HG02884 (cell line): ENCODE results near the gene CCL19.
"Not testable (repeated sequence)": the region's sequence is repeated elsewhere in the genome, so short reads cannot be mapped to it uniquely, and the experiment has no call there.

Source experiments
- ATAC-seq: cut with Tn5 transposase; IDR thresholded peaks from one replicate; pipeline ENCODE4 v1.9.1; 2021; ENCODE audit warnings: mild to moderate bottlenecking, moderate library complexity; ENCODE audit not compliant: unreplicated experiment

CCL19 gene

DNA sequence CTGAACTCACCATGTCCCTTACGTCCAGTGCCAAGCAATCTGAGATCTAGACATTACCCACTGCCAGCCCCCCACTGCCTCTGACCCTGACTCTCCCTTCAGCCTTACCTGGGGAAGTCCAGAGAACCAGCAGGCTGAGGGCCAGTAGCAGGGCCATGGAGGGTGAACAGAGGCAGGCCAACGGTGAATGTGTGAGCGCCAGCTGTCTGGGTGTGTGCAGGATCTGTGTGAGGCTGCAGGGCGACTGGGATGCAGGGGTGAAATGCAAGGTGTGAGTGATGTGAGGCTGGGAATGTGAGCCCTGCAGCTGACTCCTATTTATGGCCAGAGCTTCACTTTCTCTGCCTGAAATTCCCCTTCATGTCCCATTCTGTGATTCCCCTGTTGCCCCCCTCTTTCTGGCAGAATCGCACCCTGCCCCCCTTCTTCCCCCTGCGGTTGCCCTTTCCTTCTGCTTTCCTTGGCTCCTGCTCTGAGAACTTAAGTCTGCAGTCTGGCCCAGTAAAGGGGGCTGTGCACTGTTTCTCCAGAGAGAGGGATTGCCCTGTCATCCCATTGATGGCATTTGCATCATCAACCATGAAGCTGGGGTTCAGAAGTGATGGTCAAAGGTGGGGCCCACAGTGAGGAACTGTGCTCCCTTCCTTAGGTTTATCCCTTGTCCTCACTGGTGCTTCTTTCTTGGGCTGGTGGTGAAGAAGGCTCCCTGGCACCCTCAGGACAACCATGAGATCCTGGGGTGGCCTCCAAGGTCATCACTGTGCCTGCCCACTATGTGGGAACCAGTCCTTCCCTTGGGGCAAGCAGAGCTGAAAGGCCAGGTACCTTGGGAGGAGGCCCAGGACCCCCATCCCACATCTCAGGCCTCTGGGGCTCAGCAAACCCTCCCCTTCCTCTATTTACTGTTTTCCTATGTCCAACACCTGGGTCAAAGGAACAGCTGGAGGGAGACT lies at the start of gene CCL19:
CCL19 (minus strand) TSS at position 294 of the 953 bp plus-strand sequence; CDS start at position 157, 137 bp downstream.
- ATAC-seq: no peak

DNA sequence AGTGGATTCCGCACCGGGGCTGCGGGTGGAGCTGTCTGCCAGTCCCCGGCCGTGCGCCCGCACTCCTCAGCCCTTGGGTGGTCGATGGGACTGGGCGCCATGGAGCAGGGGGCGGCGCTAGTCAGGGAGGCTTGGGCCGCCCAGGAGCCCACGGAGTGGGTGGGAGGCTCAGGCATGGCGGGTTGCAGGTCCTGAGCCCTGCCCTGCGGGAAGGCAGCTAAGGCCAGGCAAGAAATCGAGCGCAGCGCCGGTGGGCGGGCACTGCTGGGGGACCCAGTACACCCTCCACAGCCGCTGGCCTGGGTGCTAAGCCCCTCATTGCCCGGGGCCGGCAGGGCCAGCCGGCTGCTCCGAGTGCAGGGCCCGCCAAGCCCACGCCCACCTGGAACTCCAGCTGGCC lies 49.1 kb upstream of the CCL19 start:
- not testable (repeated sequence) for ATAC-seq

DNA sequence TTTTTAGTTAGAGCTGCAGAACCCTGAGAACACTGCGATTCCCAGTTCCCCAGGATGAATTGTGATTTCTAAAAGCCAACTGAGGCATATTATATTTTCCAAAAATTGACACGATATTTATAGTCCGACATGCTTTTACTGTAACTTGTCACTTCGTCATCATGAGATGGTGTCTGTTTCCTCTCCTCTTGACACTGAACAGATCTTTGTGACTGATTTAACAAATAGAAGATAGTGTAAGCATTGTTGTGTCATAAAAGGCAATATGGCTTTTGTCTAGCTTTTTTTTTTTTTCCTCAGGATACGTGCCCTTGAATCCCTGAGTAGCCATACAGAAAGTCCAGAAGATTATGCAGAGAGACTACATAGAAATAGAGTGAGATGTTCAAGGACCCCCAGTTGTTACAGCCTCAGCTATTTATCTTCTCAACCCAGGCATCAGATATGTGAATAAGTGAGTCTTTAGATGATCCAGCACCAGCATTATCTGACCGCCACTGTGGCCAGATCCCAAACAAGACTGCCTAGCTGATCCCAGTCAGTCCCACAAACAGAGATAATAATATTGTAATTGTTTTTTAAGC lies 46.7 kb upstream of the CCL19 start:
- no peak for ATAC-seq

DNA sequence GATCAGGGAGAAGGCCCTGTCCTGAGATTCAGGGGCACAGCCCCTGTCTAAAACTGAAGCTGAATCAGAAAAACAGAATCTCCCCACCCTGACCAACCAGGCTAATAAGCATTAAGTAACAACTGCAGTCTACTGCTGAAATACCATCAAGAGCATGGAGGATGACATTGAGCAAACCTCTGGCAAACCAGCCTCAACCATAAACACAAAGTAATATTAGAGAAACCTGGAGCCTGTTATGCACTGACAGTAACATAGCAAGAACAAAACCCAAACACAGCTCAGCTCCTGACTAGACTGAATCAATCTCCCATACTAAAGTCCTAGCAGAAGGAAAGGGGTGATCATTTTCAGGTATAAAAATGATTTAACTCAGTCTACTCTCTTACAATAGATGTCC lies 43.6 kb upstream of the CCL19 start:
- no peak for ATAC-seq

DNA sequence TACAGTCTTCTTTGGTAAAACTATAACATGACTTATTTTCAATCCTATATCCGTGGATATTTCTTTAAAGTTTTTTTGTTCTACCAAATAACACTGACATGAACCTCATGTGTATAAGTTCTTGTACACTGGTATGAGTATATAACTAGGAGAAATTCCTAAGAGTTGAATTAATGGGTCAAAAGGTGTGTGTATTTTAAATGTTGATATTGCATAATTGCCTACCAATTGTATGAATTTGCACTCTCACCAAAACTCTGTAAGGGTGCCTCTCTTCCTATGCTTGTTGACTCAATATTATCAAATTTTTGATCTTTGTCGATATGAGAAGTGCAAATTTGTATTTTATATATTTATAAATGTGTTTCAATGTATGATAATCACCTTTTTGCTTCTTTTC lies 41.8 kb upstream of the CCL19 start:
- ATAC-seq: no peak

DNA sequence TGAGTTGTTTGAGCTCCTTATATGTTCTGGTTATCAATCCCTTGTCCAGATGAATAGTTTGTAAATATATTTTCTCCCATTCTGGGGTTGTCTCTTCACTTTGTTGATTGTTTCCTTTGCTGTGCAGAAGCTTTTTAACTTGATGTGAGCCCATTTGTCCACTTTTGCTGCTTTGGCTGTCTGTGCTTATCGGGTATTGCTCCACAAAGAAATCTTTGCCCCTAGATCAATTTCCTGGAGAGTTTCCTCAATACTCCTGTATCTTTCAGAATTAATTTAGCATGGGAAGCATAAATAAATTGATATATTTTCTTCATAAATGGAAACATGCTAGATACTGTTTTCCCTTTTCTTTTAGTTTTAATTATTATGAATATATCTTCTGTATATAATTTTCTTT lies 41.4 kb upstream of the CCL19 start:
- no peak for ATAC-seq

DNA sequence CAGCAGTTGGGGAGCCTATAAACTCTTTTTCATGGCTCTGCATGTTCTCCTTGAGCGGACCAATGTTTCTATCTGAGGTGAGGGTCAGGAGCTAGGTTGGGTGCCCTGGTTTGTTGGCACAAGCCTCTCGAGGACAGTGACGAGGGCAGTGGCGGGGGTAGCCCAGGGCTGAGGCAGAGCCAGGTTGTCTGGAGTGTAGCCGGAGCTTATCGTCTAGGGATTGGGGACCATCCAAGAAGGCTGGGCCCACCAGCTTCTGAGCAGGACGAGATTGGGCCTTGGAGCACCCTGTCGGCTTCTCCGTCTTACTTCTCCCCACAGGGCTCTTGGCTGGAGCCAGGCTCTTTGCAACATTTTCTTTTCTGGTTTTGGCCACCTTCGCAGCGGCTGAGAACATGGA lies 32.1 kb upstream of the CCL19 start:
- ATAC-seq: no peak

DNA sequence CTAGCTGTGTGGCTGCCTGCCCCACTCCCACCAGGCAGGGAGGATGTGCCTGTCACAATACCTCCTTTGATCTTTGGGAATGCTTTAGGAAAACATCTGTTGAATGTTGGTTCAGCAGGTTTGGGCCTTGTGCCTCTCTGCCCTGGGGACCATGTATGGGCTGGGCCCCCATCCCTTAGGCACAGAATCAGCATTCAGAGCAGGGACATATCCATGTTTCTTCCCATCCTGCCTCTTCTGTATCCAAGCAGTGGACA lies 28.6 kb upstream of the CCL19 start:
- not testable (repeated sequence) for ATAC-seq

DNA sequence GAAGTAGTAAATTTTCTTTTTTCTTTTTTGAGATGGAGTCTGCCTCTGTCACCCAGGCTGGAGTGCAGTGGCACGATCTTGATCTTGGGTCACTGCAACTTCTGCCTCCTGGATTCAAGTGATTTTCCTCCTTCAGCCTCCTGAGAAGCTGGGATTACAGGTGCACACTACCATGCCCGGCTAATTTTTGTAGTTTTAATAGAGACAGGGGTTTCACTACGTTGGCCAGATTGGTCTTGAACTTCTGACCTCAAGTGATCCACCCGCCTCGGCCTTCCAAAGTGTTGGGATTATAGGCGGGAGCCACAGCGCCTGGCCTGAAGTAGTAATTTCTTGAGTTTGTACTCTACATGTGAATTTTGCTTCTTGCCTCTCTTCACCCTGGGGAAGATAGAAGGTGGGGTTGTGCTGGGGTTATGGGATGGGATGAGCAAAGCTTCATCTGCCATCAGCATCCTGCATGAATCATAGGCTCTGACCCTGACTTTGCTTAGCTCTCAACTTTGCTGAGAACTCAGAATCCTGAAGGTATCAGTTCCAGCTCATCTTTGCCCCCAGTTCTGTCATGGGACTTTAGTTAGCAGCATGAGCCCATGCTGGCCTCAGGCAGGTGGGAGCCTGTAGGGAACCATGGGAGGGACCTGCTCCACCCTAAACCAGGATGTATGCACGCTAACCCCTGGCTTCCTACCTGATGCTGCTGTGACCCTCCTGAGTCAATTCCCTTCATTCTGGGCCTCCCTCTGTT lies 28.1 kb upstream of the CCL19 start:
- no peak for ATAC-seq

DNA sequence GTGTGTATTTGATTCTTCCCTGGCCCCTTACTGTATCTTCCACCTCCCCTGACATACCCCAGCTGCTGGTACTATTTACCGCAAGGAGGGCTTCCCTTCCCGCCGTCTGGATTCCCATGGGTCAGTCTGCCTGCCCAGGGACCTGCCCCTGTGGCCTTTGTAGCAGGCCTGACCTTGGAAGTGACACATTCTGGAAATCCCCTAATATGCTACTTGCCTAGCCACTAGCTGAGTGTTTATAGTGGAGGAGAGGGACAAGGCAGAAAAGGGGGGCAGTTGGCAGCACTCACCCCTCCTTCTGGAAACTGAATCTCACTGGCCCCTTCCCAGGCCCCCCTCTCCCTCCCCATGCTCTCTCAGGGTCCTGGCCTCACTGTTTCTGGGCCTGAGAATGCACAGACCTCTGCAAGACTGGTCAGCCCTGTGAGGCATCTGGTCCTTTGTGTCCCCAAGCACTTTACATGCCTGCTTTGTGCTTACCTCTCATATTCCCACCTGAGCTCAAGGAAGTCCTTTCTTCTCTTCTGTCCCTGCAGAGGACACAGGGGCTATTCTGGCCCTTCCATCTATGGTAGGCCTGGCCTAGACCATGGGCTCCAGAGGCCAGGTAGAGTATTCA lies 27.0 kb upstream of the CCL19 start:
- ATAC-seq: no peak

DNA sequence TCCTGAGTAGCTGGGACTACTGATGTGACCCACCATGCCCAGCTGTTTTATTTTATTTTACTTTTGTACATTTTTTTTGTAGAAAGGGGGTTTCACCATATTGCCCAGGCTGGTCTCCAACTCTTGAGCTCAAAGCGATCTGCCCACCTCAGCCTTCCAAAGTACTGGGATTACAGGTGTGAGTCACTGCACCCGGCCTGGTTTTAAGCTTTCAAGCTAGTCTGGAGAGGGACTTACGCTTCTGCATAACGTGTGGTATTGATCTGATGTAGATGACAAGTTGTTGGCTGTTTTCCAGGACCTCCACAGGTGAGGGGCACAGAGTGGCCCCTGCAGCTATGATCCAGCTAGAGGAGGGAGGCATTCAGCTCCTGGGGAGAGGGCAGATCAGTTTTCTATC lies 25.6 kb upstream of the CCL19 start:
- no peak for ATAC-seq

DNA sequence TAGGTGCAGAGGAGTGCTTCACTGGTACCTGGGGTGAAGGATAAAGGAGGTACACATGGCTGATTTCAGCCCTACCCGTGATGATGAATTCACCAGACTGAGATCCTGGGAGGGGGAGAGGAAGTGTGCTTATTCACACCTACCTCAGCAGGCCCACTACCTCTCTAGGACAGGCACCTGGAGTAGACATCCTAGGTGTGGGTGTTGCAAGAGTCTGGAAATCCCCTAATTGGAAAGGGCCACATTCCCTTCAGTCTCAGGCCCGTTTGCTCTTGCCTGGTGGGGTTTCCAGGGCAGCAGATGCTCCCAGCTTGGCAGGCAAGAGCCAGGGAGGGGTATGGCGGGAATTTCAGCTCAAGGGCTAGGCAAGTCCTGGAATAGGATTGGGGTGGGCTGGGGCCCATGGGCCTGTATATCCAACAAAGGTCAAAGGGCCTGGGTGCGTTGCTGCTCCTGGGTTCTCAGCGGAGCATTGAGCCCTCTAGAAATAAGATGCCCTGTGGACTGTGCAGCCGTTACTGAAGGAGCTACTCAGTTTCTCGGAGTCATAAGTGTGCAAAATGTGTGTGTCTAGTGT lies 24.7 kb upstream of the CCL19 start:
- ATAC-seq: no peak

DNA sequence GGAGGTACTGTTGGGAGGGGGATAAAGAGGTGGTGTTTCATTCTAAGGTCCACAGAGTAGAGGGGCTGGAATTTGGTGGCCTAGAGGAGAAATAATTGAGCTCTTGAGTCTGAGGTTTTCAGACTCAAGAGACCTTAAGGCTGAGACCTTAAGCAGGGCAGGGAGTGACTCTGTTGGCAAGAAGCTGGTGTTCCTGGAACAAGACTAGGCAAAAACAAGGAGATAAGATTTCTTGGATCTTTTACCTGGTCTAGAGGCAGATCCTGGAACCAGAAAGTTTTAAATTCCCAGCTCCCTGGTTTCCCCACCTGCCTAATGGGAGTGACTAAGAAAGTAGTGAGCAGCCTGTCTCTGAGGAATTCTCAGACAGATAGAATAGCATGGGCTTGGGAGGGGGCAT lies 22.9 kb upstream of the CCL19 start:
- no peak for ATAC-seq

DNA sequence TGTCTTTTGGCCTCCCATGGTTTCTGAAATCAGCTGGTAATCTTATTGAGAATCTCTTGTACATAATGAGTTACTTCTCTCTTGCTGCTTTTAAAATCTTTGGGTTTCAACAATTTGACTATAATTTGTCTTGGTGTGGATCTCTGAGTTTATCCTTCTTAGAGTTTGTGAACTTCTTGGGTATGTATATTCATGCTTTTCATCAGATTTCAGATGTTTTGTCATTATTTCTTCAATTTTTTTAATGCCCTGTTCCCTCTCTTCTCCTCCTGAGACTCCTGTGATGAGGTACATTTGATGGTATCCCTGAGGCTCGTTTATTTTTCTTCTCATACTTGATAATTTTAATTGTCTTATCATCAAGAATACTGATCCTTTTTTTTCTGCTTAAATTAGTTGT lies 21.1 kb upstream of the CCL19 start:
- ATAC-seq: no peak

DNA sequence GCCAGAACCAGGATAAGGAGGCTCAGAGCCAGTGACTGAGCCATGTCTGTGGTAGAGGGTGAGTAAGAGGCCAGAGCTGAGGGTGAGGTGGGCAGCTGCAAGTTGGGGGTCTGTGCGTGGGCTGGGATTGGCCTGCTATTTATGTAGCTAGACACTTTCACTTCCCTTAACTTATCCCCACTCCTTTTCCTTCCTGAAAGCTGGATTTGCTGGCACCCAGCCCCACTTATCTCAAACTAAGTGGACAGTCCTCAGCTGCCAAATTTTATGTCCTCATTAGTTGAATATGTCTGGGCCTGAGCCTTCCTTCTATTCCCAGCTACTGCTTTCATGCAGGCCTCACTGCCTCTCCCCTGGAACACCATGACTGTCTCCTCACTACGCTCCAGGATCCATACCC lies 18.9 kb upstream of the CCL19 start, which contains the start of gene CCL21:
CCL21 (minus strand) TSS at position 114 of the 400 bp plus-strand sequence; CDS start at position 44, 70 bp downstream.
- ATAC-seq: no peak

DNA sequence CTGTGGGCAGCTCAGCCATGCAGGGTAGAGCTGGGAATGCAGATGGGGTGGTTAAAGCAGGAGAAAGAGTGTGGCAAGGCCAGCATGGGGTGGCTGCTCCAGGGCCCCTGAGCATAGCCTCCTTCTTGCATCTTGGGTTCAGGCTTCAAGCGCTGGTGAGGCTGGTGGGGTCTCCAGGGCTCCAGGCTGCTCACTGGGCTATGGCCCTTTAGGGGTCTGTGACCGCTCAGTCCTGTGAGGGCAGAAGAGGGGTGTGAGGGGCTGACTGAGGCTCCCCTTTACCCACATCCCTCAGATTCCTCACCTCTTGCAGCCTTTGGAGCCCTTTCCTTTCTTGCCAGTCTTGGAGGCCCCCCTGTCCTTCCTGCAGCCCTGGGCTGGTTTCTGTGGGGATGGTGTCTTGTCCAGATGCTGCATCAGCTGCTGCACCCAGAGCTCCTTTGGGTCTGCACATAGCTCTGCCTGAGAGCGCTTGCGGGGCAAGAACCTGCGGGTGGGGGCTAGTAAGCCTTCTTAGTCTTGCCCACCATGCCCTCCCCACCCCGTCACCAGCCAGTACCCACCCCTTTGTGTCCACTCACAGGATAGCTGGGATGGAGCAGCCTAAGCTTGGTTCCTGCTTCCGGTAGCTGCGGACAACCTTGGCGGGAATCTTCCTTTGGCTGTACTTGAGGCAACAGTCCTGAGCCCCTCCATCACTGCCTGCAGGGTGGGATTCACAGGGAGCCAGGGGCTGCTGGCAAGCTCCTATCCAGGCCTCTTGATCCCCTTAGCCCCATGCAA lies 18.3 kb upstream of the CCL19 start:
- ATAC-seq: no peak

DNA sequence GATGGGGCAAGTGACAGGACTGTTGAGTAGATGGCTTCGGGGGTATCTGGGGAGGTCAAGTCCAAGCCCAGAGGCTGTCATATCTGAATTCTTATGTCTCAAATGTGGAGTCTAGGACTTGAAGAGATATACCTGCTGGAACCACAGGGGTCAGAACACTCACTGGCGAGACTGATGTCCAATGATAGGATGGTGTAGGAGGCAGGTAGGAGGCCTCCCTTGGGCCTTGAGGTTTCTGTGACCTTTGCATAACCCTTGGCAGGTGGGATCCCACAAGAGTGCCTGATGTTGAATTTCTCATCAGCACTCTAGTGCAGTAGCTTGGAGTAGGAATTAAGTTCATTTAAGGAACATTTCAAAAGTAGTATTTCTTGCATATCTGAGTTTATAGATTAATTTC lies 16.1 kb upstream of the CCL19 start:
- ATAC-seq: no peak

DNA sequence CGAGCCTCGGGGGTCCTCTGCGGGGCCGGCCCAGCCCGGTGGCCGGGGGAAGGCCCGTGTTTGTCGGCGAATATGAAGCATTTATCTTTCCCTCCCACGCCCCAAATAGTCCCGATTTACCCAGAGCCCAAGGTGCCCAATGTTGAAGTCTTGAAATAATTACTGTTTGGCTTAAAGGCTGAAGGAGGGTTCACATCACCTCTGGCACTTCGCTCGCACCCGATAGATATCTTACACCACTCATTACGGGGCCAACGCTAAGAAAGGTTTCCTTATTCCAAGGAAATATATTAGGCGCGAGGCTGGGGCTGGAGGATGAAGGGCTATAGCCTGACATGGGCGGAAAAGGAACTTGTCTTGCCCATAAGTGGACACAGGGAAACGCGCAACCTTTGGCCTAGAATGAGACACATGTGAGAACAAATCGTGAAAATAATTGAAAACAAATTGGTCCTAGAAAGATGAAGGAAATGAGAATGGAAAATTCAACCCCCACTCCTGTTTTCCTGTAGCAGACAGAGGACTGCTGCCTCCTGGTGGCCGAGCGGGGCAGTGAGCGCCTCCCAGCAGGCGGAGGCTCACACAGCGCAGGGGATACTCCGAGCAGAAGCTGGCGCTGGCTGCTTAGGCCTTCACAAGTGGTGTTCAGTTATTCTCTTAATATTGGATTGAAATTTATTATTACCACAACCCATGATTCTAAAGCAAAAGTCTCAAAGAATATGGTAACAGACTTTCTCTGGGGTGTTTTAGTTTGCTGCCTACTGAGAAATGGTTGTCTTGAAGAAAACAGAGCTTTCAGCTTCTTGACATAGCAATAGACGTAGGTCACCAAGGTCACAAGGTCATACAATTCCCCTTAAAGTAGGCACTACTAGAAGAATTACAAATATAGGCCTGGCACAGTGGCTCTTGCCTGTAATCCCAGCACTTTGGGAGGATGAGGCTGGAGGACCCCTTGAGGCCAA lies 11.0 kb upstream of the CCL19 start:
- ATAC-seq: no peak
